AG09319 (cell line): Measurements from ENCODE around the gene NMT2.

ENCODE experiments used
- DNase-seq: peaks from one replicate; pipeline ENCODE4 v3.0.0-alpha.2; 2010; ENCODE audit warnings: low read depth; ENCODE audit errors: extremely low read depth
- TF ChIP-seq, protein P1 (sequence below): IDR thresholded peaks from 2 replicates; pipeline ENCODE4 v1.5.1; 2011; ENCODE audit warnings: low read depth, mild to moderate bottlenecking, inconsistent platforms, low read length, moderate library complexity

NMT2 gene

DNA sequence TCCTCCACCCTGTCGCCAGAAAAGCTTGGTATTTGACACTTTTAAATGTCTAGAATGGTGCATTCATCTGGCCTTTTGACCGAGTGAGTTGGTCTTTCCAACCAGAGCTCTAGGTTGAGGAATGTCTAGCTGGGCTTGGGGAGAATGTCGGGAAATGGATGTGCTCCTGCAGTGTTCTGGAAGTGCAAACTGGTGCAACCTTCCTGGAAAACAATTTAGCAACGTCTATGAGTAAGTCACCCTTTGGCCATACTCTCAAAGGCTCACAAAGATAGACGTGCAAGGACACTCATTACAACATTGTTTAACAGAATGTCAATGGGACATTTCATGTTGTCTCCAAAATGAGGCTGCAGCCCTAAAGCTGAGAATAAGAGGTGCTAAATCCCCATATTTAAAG is 12.2 kb upstream of the NMT2 start:
- TF ChIP-seq, protein P1, sequence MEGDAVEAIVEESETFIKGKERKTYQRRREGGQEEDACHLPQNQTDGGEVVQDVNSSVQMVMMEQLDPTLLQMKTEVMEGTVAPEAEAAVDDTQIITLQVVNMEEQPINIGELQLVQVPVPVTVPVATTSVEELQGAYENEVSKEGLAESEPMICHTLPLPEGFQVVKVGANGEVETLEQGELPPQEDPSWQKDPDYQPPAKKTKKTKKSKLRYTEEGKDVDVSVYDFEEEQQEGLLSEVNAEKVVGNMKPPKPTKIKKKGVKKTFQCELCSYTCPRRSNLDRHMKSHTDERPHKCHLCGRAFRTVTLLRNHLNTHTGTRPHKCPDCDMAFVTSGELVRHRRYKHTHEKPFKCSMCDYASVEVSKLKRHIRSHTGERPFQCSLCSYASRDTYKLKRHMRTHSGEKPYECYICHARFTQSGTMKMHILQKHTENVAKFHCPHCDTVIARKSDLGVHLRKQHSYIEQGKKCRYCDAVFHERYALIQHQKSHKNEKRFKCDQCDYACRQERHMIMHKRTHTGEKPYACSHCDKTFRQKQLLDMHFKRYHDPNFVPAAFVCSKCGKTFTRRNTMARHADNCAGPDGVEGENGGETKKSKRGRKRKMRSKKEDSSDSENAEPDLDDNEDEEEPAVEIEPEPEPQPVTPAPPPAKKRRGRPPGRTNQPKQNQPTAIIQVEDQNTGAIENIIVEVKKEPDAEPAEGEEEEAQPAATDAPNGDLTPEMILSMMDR, result no peak
- DNase-seq, result no peak

DNA sequence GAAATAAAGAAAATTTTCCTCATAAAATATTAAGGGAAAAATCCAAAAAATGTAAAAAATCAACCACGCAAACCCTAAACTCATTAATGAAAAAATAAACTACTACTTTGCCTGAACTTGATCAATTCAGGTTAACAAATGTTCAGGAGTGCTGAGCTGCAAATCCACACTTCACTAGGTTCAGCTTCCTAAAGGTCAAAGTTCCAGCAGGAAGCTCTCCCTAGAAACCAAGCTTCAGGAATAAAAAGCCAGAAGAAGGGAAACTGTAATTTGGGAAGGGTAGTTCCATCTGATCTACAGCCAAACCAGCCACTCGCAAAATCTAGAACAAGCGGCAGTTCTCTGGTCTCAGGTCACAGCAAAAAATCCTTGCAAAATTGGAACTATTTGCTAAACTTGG is 7.8 kb upstream of the NMT2 start:
- no peak for DNase-seq
- TF ChIP-seq, protein P1, result no peak

DNA sequence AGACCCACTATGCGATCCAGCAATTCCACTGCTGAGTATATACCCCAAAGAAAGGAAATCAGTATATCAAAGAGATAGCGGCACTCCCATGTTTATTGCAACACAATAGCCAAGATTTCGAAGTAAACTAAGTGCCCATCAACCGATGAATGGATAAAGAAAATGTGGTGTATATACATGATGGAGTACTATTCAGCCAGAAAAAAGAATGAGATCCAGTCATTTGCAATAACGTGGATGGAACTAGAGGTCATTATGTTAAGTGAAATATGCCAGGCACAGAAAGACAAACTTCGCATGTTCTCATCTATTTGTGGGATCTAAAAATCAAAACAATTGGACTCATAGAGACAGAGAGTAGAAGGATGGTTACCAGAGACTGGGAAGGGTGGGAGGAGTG is 7.1 kb upstream of the NMT2 start:
- TF ChIP-seq, protein P1, result no peak

DNA sequence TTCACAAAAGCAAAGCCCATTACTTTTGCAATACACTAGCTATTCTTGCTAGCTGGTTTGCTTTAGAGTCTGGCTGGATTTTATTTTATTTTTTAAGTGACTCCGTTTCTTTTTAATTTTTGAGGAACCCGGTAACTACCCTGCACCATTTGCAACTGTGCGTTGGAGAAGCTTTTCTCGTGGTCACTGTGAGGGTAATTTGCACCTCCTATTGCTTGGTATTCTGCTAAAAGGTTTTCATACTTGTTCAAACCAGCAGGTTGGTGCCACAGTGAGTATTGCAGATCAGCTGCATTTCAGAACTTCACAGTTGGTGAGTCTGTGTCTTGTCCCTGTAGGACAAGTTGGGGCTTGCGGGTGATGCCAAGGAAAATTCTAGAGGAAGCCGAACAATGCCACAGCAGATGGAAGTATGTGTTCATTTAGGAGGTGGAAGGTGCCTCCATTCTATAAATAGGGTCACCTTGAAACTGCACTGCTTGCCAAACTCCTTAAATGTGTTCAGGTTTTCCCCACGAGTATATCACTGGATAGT is 3.9 kb upstream of the NMT2 start:
- DNase-seq, result no peak
- TF ChIP-seq, protein P1, result no peak

More for the DNA sequence above, 7.1 kb upstream of the NMT2 start:
- DNase-seq, result no peak

DNA sequence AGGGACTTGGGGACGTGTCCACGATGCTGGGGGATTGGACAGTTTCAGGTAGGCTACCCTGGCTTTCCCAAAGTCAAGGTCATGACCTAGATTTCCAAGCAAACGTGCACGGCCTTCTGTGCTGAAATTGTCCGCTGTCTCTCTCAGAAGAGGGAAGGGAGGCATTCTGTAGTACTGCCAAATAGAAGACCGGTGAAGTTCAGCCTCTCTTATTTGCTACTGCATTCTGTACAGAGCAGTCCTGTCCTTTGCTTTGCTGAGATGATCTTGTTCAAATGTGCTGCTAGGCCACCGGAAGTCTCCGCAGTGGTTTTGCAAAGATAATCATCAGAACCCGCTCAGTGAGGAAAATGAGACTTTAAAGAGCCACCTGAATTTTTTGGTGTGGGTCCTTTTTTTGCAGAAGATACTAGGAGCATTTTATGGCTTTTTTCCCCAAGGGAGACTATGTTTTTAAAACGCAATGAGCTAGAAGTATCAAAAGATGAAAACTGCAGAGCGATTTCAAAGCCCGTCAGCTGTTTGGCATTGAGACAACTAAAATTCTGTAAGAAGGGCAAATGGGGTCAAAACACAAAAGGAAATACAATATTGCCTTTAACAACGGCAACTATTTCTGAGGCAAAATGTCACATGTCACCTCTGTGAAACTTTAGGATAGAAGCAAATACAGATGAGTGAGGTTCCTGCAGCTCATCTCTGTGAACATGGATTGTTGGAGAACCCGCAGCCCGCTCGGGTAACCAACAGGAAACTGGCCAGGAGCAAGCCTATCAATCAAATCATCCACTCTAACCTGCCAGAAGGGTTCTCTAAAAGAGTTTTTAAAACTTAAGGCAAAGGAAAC is 1.3 kb upstream of the NMT2 start:
- TF ChIP-seq, protein P1, result no peak
- DNase-seq, result no peak

DNA sequence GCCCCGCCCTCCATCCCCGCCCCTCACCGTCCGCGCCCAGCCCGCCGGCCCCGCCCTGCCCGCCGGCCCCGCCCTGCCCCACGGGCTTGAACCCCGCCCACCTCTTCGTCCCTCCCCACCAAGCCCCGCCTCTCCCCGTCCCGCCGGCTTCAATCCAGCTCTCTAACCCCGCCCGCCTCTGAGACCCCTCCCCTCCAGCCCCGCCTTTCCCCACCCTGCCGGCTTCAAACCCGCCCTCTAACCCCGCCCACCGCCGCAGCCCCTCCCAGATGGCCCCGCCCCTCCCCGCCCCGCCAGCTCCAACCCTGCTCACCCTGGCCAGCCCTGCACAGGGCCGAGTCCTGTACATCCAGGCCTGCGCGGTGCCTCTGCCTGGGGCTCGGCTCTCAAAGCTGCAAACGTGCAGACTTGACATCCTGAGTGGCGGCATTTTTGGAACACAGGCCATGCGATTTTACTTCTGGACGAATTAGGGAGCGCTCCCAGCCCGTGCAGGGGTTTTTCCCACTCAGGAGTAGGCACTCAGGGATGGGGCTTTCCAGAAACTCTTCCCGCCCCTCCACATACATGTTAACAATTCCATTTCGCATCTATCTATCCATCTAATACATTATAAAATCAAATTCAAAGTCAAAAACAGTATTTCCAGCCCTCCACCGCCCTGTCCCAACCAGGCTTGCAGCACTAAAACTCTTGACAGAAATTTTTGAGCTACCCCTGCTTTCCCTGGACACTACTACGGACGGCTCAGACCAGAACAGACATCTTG is 477 bp upstream of the NMT2 start:
- TF ChIP-seq, protein P1, result no peak
- peak; percentile 94 for DNase-seq
